HepG2 (cell line): ENCODE data around the gene NFATC3. TPM values are rescaled to one million over a fixed set of nuclear protein-coding genes. Genes with fewer than 3 reads are reported as not detected.

ENCODE experiments used
- ATAC-seq: fragments of 200-7000 bp; cut with Tn5 transposase; 3 replicates; pipeline ENCODE4 v1.9.1; 2020; ENCODE audit warnings: mild to moderate bottlenecking, moderate library complexity
- BruUV-seq: library from RNA; stranded (reverse); fragments of 400-500 nt; replicated peaks from 2 replicates; lab custom pipeline; 2021; lab: Mats Ljungman, UMichigan
- CTCF ChIA-PET: fragments of 300-600 bp; formaldehyde crosslinking; extraction: SDS; loops from one replicate; lab custom pipeline; 2021; ENCODE audit warnings: low total read pairs, inconsistent platforms, low intra/inter-chr PET ratio; lab: Yijun Ruan, JAX
- POLR2A ChIA-PET: fragments of 350-600 bp; sonication (Branson Sonifier 250); formaldehyde crosslinking; loops from one replicate; lab custom pipeline; 2020; ENCODE audit warnings: antibody characterized with exemption, inconsistent platforms; lab: Yijun Ruan, JAX
- DNase-seq: peaks from one replicate; pipeline ENCODE4 v3.0.0-alpha.2; 2015; ENCODE audit warnings: low spot score
- FAIRE-seq: peaks from 3 replicates; lab custom pipeline; 2011; peaks lifted over from hg19 to GRCh38; lab: Jason Lieb, UNC
- H2AFZ ChIP-seq: one replicate; pipeline ENCODE4 v1.6.1; 2011; ENCODE audit warnings: low read length, inconsistent platforms
- H3K27ac ChIP-seq: fragments of 300-600 bp; 3 replicates; pipeline ENCODE4 v1.8.0; 2011; ENCODE audit warnings: mixed run types, mild to moderate bottlenecking, mixed read lengths, low read length, inconsistent platforms; ENCODE audit not compliant: insufficient read depth; ENCODE audit errors: extremely low read length
- H3K27me3 ChIP-seq, 2 experiments: fragments of 200-600 bp in 1 of 2; 2 replicates in 1 of 2; 3 replicates in 1 of 2; pipeline versions ENCODE4 v1.6.0 to v1.8.0; 2011; ENCODE audit warnings: low read length in 2 of 2, mild to moderate bottlenecking in 2 of 2, moderate library complexity in 2 of 2, inconsistent platforms in 1 of 2; ENCODE audit not compliant: insufficient read depth in 2 of 2, control insufficient read depth in 1 of 2
- H3K36me3 ChIP-seq, 2 experiments: fragments of 200-600 bp in 1 of 2; replicated peaks in 1 of 2; 2 replicates in 1 of 2; 3 replicates in 1 of 2; pipeline versions ENCODE4 v1.5.1 to v1.8.0; 2011; ENCODE audit warnings: low read length in 2 of 2, inconsistent platforms in 1 of 2; ENCODE audit not compliant: insufficient read depth in 2 of 2, control insufficient read depth in 1 of 2
- H3K4me1 ChIP-seq: 2 replicates; pipeline ENCODE4 v1.5.1; 2012; ENCODE audit warnings: low read length, inconsistent platforms; ENCODE audit not compliant: insufficient read depth
- H3K4me2 ChIP-seq: 2 replicates; pipeline ENCODE4 v1.6.0; 2011; ENCODE audit warnings: low read depth, low read length, inconsistent platforms
- H3K4me3 ChIP-seq, 3 experiments: fragments of 200-600 bp in 1 of 3; sonication (generic), shearing (Covaris generic) in 1 of 3; replicated peaks in 1 of 3; 2 replicates each; pipeline ENCODE4 v1.5.1; 2011 to 2016; ENCODE audit warnings: low read length in 3 of 3, inconsistent platforms in 2 of 3, low read depth in 2 of 3, mild to moderate bottlenecking in 2 of 3, control low read depth in 1 of 3, mixed read lengths in 1 of 3; ENCODE audit not compliant: insufficient read depth in 1 of 3
- H3K79me2 ChIP-seq: one replicate; pipeline ENCODE4 v1.6.1; 2011; ENCODE audit warnings: low read length, inconsistent platforms; ENCODE audit not compliant: insufficient read depth
- H3K9ac ChIP-seq: 2 replicates; pipeline ENCODE4 v1.6.0; 2011; ENCODE audit warnings: mild to moderate bottlenecking, low read depth, low read length, inconsistent platforms; ENCODE audit not compliant: insufficient read depth
- H3K9me3 ChIP-seq: 2 replicates; pipeline ENCODE4 v1.5.1; 2012; ENCODE audit warnings: mild to moderate bottlenecking, low read length
- H4K20me1 ChIP-seq: 2 replicates; pipeline ENCODE4 v1.6.0; 2011; ENCODE audit warnings: inconsistent platforms, mild to moderate bottlenecking, low read length, moderate library complexity; ENCODE audit not compliant: insufficient read depth
- AGO2 ChIP-seq: fragments of 200-400 bp; formaldehyde crosslinking; optimal IDR thresholded peaks from 2 replicates; pipeline ENCODE3; 2017; ENCODE audit warnings: mild to moderate bottlenecking, low read depth, low read length, moderate library complexity
- FOXA3 ChIP-seq: IDR thresholded peaks from 2 replicates; pipeline ENCODE4 v1.6.1; 2016; ENCODE audit warnings: missing genetic modification reagents, missing compliant biosample characterization
- KLF12 ChIP-seq: sonication (generic); formaldehyde crosslinking; IDR thresholded peaks from 2 replicates; pipeline ENCODE4 v1.4.0; 2020; ENCODE audit warnings: missing genetic modification reagents, borderline replicate concordance
- SOX6 ChIP-seq, 2 experiments: fragments of 450-650 bp in 1 of 2; sonication (generic) in 1 of 2; formaldehyde crosslinking in 1 of 2; IDR thresholded peaks; 2 replicates each; pipeline versions ENCODE4 v1.4.0 to v1.6.1; 2017 to 2020; ENCODE audit warnings: antibody characterized with exemption in 1 of 2, mild to moderate bottlenecking in 1 of 2, missing genetic modification reagents in 1 of 2
- ZFP37 ChIP-seq: sonication (generic); formaldehyde crosslinking; IDR thresholded peaks from 2 replicates; pipeline ENCODE4 v1.4.0; 2020; ENCODE audit warnings: missing genetic modification reagents, borderline replicate concordance
- ZNF768 ChIP-seq: sonication (generic); formaldehyde crosslinking; IDR thresholded peaks from 2 replicates; pipeline ENCODE4 v1.4.0; 2020; ENCODE audit warnings: missing genetic modification reagents
- ZNF841 ChIP-seq: sonication (generic); formaldehyde crosslinking; IDR thresholded peaks from 2 replicates; pipeline ENCODE4 v1.8.1; 2023; ENCODE audit warnings: missing genetic modification reagents, borderline replicate concordance
- WGBS: methylation state at CpG from one replicate; pipeline ENCODE4 v1.1.6; 2017; ENCODE audit warnings: low lambda C conversion rate; 5-methylcytosine and 5-hydroxymethylcytosine counted together
- in situ Hi-C: cut with HindIII; loops from 2 replicates; pipeline ENCODE4 v1.10.0; 2017; ENCODE audit warnings: low pct_unique_long_range_greater_than_20kb; ENCODE audit not compliant: extremely low pct_ligation_motif_present
- intact Hi-C: fragments of 100-400 bp; cut with micrococcal nuclease; formaldehyde crosslinking; loops from one replicate; pipeline ENCODE4 v1.10.0; 2022; ENCODE audit not compliant: unreplicated experiment
- polyA plus RNA-seq, 8 experiments: library from polyadenylated mRNA; depleted of rRNA in 3 of 8; stranded (reverse) in 7 of 8; unstranded in 1 of 8; fragments of >200 nt; fragmentation: Illumina TruSeq in 4 of 8; extraction: Trizol in 4 of 8; gene quantifications; 2 replicates each; pipeline versions ENCODE4 v1.2.1 to v1.2.3, GENCODE V29; 2011 to 2016; ENCODE audit warnings: low read depth in 4 of 8, missing spikeins in 1 of 8, mixed read lengths in 1 of 8; ENCODE audit not compliant: insufficient read depth in 1 of 8
- total RNA-seq, 5 experiments: library from RNA; depleted of rRNA; stranded (reverse); fragments of >200 nt; fragmentation: Illumina TruSeq; extraction: Trizol; gene quantifications; 2 replicates each; pipeline ENCODE4 v1.2.3, GENCODE V29; 2016; ENCODE audit warnings: low read depth in 1 of 5
- TF ChIP-seq, protein P1 (sequence below): sonication (generic); formaldehyde crosslinking; IDR thresholded peaks from 2 replicates; pipeline ENCODE4 v1.5.0; 2020; ENCODE audit warnings: missing genetic modification reagents
- TF ChIP-seq, protein P2 (sequence below): sonication (generic); formaldehyde crosslinking; IDR thresholded peaks from 2 replicates; pipeline ENCODE4 v1.8.1; 2022; ENCODE audit warnings: mild to moderate bottlenecking, missing genetic modification reagents
- TF ChIP-seq, protein P3 (sequence below): sonication (generic); formaldehyde crosslinking; IDR thresholded peaks from 2 replicates; pipeline ENCODE4 v1.5.0; 2020; ENCODE audit warnings: mild to moderate bottlenecking, low read depth, missing genetic modification reagents, borderline replicate concordance

NFATC3 gene
- total and polyA plus RNA-seq, 2 of the 13 experiments (the other 11 are each of a cell fraction or from before 2014, with no cell fraction given): 52.6 to 62.7 TPM

DNA sequence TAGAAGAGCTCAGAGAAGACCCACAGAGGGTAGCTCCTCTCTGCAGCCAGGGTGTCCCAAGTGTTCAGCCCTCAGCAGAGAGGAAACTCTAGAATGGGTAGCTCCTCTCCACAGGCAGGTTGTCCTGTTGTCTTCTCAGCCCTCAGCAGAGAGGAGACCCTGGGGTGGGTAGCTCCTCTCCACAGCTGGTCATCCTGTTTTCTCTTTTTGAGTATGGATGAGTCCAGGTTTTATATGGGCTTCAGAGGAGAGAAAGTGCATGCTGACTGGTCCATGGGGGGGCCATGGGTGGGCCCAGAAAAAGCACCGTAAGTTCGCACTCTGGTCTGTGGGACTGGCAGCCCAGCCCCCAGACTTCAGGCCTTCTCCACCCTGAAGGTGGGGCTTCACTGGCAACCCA lies 102.3 kb downstream of the NFATC3 start:
- BruUV-seq: no TSS peak
- CTCF ChIA-PET: no interaction called here
- POLR2A ChIA-PET: no interaction called here
- H2AFZ ChIP-seq: no peak overlapping the region
- H3K79me2 ChIP-seq: no peaks in the 10 kb centered on the region
- H3K9ac ChIP-seq: no peak overlapping the region
- no peak for FAIRE-seq
- ATAC-seq: peak; percentile 42
- no peak overlapping the region for H3K4me2 ChIP-seq
- DNase-seq: no peak
- H3K4me3 ChIP-seq: no peak overlapping the region
- WGBS: no CpG with 5 or more reads among the region's 2 CpGs
- H3K27me3 ChIP-seq: no peaks in the 10 kb centered on the region
- no peaks in the 10 kb centered on the region for H4K20me1 ChIP-seq
- no peaks in the 10 kb centered on the region for H3K9me3 ChIP-seq
- H3K4me1 ChIP-seq: peaks cover 11% of the 10 kb centered on the region
- TF ChIP-seq ZFP37 (CRISPR knock-in tag) (no peak), ZNF768 (CRISPR knock-in tag) (no peak), KLF12 (CRISPR knock-in tag) (no peak)
- TF ChIP-seq, protein P1, sequence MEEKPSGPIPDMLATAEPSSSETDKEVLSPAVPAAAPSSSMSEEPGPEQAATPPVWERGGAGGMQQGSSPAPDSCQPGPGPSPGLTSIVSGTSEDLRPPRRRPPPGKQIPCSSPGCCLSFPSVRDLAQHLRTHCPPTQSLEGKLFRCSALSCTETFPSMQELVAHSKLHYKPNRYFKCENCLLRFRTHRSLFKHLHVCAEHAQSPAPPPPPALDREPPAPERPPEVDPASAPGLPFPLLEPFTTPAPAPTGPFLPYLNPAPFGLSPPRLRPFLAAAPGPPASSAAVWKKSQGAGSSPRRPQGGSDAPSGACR (CRISPR knock-in tag): no peak
- peaks cover 37 to 79% of the 10 kb centered on the region in 2 experiments for H3K36me3 ChIP-seq
- intact Hi-C loops: no loop called here
- in situ Hi-C loops: no loop called here
- no peak overlapping the region for H3K27ac ChIP-seq

DNA sequence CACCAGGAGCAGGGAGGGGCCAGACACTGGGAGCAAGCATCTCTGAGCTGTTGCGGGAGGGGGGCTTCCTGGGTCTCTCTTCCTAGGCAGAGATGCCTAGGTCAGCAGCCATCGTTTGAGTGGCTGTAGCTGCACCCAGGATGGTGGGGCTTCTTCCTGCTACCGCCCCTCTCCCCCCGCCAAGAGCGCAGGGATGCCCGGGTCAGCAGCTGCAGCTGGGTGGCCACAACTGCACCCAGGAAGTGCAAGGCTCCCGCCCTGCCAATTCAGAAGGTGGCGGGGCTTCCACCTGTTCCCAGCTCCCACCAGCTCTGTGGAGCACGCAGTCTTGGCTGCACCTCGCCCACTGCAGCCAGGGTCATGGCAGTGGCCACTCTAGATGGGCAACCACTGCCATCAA lies 103.0 kb downstream of the NFATC3 start:
- in situ Hi-C loops (no loop called here), intact Hi-C loops (no loop called here)
- POLR2A ChIA-PET: no interaction called here
- CTCF ChIA-PET: no interaction called here
- no TSS peak for BruUV-seq
- Histone ChIP-seq H3K9me3 (no peaks in the 10 kb centered on the region), H3K4me1 (peaks cover 11% of the 10 kb centered on the region), H3K36me3 (peaks cover 39 to 80% of the 10 kb centered on the region in 2 experiments), H3K4me2 (no peak overlapping the region), H3K4me3 (no peak overlapping the region), H3K9ac (no peak overlapping the region), H3K27ac (no peak overlapping the region), H4K20me1 (no peaks in the 10 kb centered on the region), H3K27me3 (no peaks in the 10 kb centered on the region), H2AFZ (no peak overlapping the region), H3K79me2 (no peaks in the 10 kb centered on the region)
- DNase-seq (no peak), ATAC-seq (peak; percentile 30), FAIRE-seq (no peak)
- TF ChIP-seq, protein P2, sequence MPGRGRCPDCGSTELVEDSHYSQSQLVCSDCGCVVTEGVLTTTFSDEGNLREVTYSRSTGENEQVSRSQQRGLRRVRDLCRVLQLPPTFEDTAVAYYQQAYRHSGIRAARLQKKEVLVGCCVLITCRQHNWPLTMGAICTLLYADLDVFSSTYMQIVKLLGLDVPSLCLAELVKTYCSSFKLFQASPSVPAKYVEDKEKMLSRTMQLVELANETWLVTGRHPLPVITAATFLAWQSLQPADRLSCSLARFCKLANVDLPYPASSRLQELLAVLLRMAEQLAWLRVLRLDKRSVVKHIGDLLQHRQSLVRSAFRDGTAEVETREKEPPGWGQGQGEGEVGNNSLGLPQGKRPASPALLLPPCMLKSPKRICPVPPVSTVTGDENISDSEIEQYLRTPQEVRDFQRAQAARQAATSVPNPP (CRISPR knock-in tag): no peak
- TF ChIP-seq SOX6 (IDR thresholded peaks at IDR 0.05) (no peak), SOX6 (CRISPR knock-in tag; IDR thresholded peaks at IDR 0.05) (no peak), AGO2 (peak; percentile 63), ZNF841 (CRISPR knock-in tag) (no peak), FOXA3 (no peak)
- TF ChIP-seq, protein P3, sequence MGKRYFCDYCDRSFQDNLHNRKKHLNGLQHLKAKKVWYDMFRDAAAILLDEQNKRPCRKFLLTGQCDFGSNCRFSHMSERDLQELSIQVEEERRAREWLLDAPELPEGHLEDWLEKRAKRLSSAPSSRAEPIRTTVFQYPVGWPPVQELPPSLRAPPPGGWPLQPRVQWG (CRISPR knock-in tag): no peak
- 92% methylated on average over 5 of the region's 10 CpGs for WGBS
